OCI-LY7 (cell line): ENCODE measurements around the gene DNAJC5G. TPM values are rescaled to one million over a fixed set of nuclear protein-coding genes. Genes with fewer than 3 reads are reported as not detected.

Source experiments
- BruUV-seq: library from RNA; stranded (reverse); fragments of 400-500 nt; replicated peaks from 2 replicates; lab custom pipeline; 2021; lab: Mats Ljungman, UMichigan
- CTCF ChIA-PET: fragments of 300-600 bp; sonication (Branson Sonifier 250); formaldehyde crosslinking; loops from one replicate; lab custom pipeline; 2022; ENCODE audit warnings: antibody characterized with exemption; ENCODE audit not compliant: unreplicated experiment; lab: Charles Lee
- POLR2A ChIA-PET: fragments of 300-600 bp; sonication (Branson Sonifier 250); formaldehyde crosslinking; loops from one replicate; lab custom pipeline; 2022; ENCODE audit warnings: antibody characterized with exemption; lab: Charles Lee
- DNase-seq: peaks from one replicate; pipeline ENCODE4 v3.0.0-alpha.2; 2015; ENCODE audit warnings: low spot score
- H2AFZ ChIP-seq: fragments of 200-600 bp; sonication (generic), shearing (Covaris generic); 2 replicates; pipeline ENCODE4 v1.6.1; 2014; ENCODE audit warnings: mild to moderate bottlenecking, antibody characterized with exemption, low read length, moderate library complexity
- H3K27ac ChIP-seq: fragments of 200-600 bp; sonication (generic); 2 replicates; pipeline ENCODE4 v1.5.1; 2014; ENCODE audit warnings: mixed run types, low read depth, mild to moderate bottlenecking, moderate library complexity, low read length, inconsistent platforms; ENCODE audit not compliant: poor library complexity, severe bottlenecking
- H3K36me3 ChIP-seq: fragments of 200-600 bp; sonication (generic); 2 replicates; pipeline ENCODE4 v1.6.1; 2014; ENCODE audit warnings: mild to moderate bottlenecking, antibody characterized with exemption, low read length, moderate library complexity, mixed read lengths; ENCODE audit not compliant: insufficient read depth
- H3K4me1 ChIP-seq: fragments of 200-600 bp; sonication (generic); 2 replicates; pipeline ENCODE4 v1.5.1; 2014; ENCODE audit warnings: mild to moderate bottlenecking, low read length; ENCODE audit not compliant: insufficient read depth, poor library complexity, severe bottlenecking
- H3K4me2 ChIP-seq: fragments of 200-600 bp; sonication (generic); 2 replicates; pipeline ENCODE4 v1.6.1; 2014; ENCODE audit warnings: mild to moderate bottlenecking, low read length
- H3K4me3 ChIP-seq: fragments of 200-600 bp; sonication (generic); 2 replicates; pipeline ENCODE4 v1.5.1; 2014; ENCODE audit warnings: mild to moderate bottlenecking, low read depth, low read length; ENCODE audit not compliant: poor library complexity, severe bottlenecking
- H3K79me2 ChIP-seq: fragments of 200-600 bp; sonication (generic); 2 replicates; pipeline ENCODE4 v1.6.1; 2016; ENCODE audit warnings: low read depth, mild to moderate bottlenecking, low read length, moderate library complexity, mixed read lengths; ENCODE audit not compliant: insufficient read depth
- H3K9me2 ChIP-seq: fragments of 200-600 bp; sonication (generic); 2 replicates; pipeline ENCODE4 v1.6.1; 2016; ENCODE audit warnings: mild to moderate bottlenecking, low read length, mixed read lengths; ENCODE audit not compliant: insufficient read depth
- H3K9me3 ChIP-seq: fragments of 200-600 bp; sonication (generic); 2 replicates; pipeline ENCODE4 v1.6.1; 2014; ENCODE audit warnings: mild to moderate bottlenecking, mixed run types, low read length, mixed read lengths
- H4K20me1 ChIP-seq: fragments of 200-600 bp; sonication (generic); 2 replicates; pipeline ENCODE4 v1.6.1; 2014; ENCODE audit warnings: mild to moderate bottlenecking, antibody characterized with exemption, low read length, moderate library complexity, mixed read lengths; ENCODE audit not compliant: insufficient read depth
- EZH2phosphoT487 ChIP-seq: fragments of 200-600 bp; sonication (generic); IDR thresholded peaks from 2 replicates; pipeline ENCODE4 v1.6.1; 2018; ENCODE audit warnings: low read depth, borderline replicate concordance, mild to moderate bottlenecking, mixed run types, antibody characterized with exemption, low read length, moderate library complexity, mixed read lengths
- intact Hi-C: fragments of 100-400 bp; cut with micrococcal nuclease; formaldehyde crosslinking; loops from one replicate; pipeline ENCODE4 v1.10.0; 2022; ENCODE audit not compliant: unreplicated experiment
- total RNA-seq, 2 experiments: library from RNA; depleted of rRNA in 1 of 2; stranded (reverse); fragments of >200 nt in 1 of 2; shearing (Covaris generic) in 1 of 2; gene quantifications; 2 replicates each; pipeline ENCODE4 v1.2.3, GENCODE V29; 2014 to 2022
- TF ChIP-seq, protein P1 (sequence below): fragments of 200-600 bp; sonication (generic); conservative IDR thresholded peaks from 2 replicates; pipeline ENCODE4 v1.5.1; 2014; ENCODE audit warnings: mild to moderate bottlenecking, antibody characterized with exemption, low read length, moderate library complexity, mixed read lengths

Gene DNAJC5G
- total RNA-seq, 2 experiments from 2014 or later, result 4.7 to 18.2 TPM

DNA sequence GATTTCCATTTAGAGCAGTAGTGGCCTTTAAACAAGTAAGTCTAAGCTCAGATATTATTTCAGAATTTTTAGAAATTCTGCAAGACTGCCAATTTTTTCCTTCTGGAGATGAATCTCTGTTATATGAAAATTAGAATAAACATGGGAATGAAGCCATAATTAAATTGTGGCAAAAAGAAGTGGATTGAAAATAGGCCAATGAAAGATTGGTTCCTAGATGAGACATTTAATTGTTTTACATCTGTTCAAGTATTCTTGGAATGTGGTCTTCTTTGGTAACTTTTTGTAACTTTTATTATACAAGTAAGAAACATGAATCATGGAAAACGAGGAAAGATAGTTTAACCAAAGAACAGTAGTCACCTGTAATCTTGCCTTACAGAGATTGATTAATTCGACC is 47.7 kb upstream of the DNAJC5G start:
- H3K9me3 ChIP-seq, result no peaks in the 10 kb centered on the region
- no peaks in the 10 kb centered on the region for H3K9me2 ChIP-seq
- no peak for TF ChIP-seq EZH2phosphoT487
- TF ChIP-seq, protein P1, sequence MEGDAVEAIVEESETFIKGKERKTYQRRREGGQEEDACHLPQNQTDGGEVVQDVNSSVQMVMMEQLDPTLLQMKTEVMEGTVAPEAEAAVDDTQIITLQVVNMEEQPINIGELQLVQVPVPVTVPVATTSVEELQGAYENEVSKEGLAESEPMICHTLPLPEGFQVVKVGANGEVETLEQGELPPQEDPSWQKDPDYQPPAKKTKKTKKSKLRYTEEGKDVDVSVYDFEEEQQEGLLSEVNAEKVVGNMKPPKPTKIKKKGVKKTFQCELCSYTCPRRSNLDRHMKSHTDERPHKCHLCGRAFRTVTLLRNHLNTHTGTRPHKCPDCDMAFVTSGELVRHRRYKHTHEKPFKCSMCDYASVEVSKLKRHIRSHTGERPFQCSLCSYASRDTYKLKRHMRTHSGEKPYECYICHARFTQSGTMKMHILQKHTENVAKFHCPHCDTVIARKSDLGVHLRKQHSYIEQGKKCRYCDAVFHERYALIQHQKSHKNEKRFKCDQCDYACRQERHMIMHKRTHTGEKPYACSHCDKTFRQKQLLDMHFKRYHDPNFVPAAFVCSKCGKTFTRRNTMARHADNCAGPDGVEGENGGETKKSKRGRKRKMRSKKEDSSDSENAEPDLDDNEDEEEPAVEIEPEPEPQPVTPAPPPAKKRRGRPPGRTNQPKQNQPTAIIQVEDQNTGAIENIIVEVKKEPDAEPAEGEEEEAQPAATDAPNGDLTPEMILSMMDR, result no peak; the same call in 1 of the 2 replicates
- no peak overlapping the region for H3K4me3 ChIP-seq
- POLR2A ChIA-PET, result interaction anchor here (0.6 kb wide), 1 partner anchor 118 kb away, joined by 3 read pairs; no protein-coding TSS in a partner anchor
- intact Hi-C loops, result no loop called here
- H3K27ac ChIP-seq, result no peak overlapping the region
- H2AFZ ChIP-seq, result no peak overlapping the region
- BruUV-seq, result no TSS peak
- DNase-seq, result no peak
- peaks cover 98% of the 10 kb centered on the region for H3K36me3 ChIP-seq
- no peak overlapping the region for H3K4me2 ChIP-seq
- H3K4me1 ChIP-seq, result no peaks in the 10 kb centered on the region
- CTCF ChIA-PET, result no interaction called here
- H3K79me2 ChIP-seq, result peaks cover 4% of the 10 kb centered on the region; the same call in 1 of the 2 replicates
- H4K20me1 ChIP-seq, result peaks cover 8% of the 10 kb centered on the region

DNA sequence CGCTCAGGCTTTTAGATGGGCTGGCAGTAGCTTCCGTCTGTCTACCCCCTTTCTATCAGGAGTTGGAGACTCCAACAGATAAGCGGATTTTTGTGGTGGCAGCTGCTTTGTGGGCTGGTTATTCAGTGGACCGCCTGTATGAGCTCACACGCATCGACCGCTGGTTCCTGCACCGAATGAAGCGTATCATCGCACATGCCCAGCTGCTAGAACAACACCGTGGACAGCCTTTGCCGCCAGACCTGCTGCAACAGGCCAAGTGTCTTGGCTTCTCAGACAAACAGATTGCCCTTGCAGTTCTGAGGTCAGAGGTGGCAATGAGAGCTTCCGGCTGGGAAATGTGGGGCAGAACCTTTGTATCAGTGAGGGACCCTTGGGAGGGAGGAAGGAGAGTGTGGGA is 43.3 kb upstream of the DNAJC5G start:
- no TSS peak for BruUV-seq
- intact Hi-C loops, result no loop called here

DNA sequence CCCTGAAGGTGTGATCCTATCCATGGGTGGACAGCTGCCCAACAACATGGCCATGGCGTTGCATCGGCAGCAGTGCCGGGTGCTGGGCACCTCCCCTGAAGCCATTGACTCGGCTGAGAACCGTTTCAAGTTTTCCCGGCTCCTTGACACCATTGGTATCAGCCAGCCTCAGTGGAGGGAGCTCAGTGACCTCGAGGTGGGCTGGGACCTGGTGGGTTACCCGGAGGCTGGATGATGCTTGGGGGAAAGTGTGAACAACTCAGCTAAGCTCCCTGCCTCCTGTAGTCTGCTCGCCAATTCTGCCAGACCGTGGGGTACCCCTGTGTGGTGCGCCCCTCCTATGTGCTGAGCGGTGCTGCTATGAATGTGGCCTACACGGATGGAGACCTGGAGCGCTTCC is 41.9 kb upstream of the DNAJC5G start:
- Histone ChIP-seq H3K79me2 (no peaks in the 10 kb centered on the region; the same call in 1 of the 2 replicates), H3K4me3 (no peak overlapping the region), H3K9me2 (no peaks in the 10 kb centered on the region), H3K36me3 (peaks cover 98% of the 10 kb centered on the region), H4K20me1 (no peaks in the 10 kb centered on the region), H3K9me3 (no peaks in the 10 kb centered on the region), H2AFZ (no peak overlapping the region), H3K4me1 (no peaks in the 10 kb centered on the region), H3K27ac (no peak overlapping the region), H3K4me2 (no peak overlapping the region)
- intact Hi-C loops, result no loop called here
- ChIA-PET CTCF (no interaction called here), POLR2A (interaction anchor here (0.5 to 1.9 kb wide), 3 partner anchors 15 to 128 kb away, joined by 5 to 6 read pairs (median 5); no protein-coding TSS in a partner anchor)
- BruUV-seq, result TSS peak; percentile 51
- no peak for DNase-seq
- no peak for TF ChIP-seq EZH2phosphoT487
- TF ChIP-seq, protein P1, result no peak

More for the DNA sequence above, 43.3 kb upstream of the DNAJC5G start:
- ChIA-PET CTCF (interaction anchor here (0.5 to 0.6 kb wide), 2 partner anchors 13 to 14 kb away, joined by 3 read pairs; no protein-coding TSS in a partner anchor), POLR2A (interaction anchor here (1.1 kb wide), 1 partner anchor 17 kb away, joined by 5 read pairs; no protein-coding TSS in a partner anchor)
- no peaks in the 10 kb centered on the region for H3K4me1 ChIP-seq
- H3K36me3 ChIP-seq, result peaks cover 98% of the 10 kb centered on the region
- no peak for TF ChIP-seq EZH2phosphoT487
- TF ChIP-seq, protein P1, result no peak
- no peaks in the 10 kb centered on the region for H3K9me2 ChIP-seq
- H3K79me2 ChIP-seq, result peaks cover 4% of the 10 kb centered on the region; the same call in 1 of the 2 replicates
- no peak overlapping the region for H2AFZ ChIP-seq
- no peaks in the 10 kb centered on the region for H3K9me3 ChIP-seq
- H3K4me2 ChIP-seq, result no peak overlapping the region
- H4K20me1 ChIP-seq, result peaks cover 8% of the 10 kb centered on the region; the same call in 1 of the 2 replicates
- DNase-seq, result no peak
- no peak overlapping the region for H3K27ac ChIP-seq
- H3K4me3 ChIP-seq, result no peak overlapping the region
